T-helper 1 cell treated with Interleukin-12 subunit alpha and Interleukin-12 subunit beta and Interleukin-4 antibody, amounts not matched to agents 30 μg/mL and 1 μg/mL, for 36 hours (primary cell): ENCODE measurements around the gene SSBP3.

Experiments
- H3K27ac Mint-ChIP-seq: one replicate; pipeline ENCODE4 v1.8.0; 2021; ENCODE audit warnings: mild to moderate bottlenecking, mixed read lengths
- H3K27me3 Mint-ChIP-seq: one replicate; pipeline ENCODE4 v1.8.0; 2021; ENCODE audit warnings: low read depth, mixed read lengths
- H3K36me3 Mint-ChIP-seq: one replicate; pipeline ENCODE4 v1.8.0; 2021; ENCODE audit warnings: low read depth, mixed read lengths
- H3K4me1 Mint-ChIP-seq: one replicate; pipeline ENCODE4 v1.8.0; 2021; ENCODE audit warnings: low read depth, mixed read lengths
- H3K4me3 Mint-ChIP-seq: one replicate; pipeline ENCODE4 v1.8.0; 2021; ENCODE audit warnings: mild to moderate bottlenecking, moderate library complexity, mixed read lengths
- H3K9me3 Mint-ChIP-seq: one replicate; pipeline ENCODE4 v1.8.0; 2021; ENCODE audit warnings: mixed read lengths

SSBP3 gene

DNA sequence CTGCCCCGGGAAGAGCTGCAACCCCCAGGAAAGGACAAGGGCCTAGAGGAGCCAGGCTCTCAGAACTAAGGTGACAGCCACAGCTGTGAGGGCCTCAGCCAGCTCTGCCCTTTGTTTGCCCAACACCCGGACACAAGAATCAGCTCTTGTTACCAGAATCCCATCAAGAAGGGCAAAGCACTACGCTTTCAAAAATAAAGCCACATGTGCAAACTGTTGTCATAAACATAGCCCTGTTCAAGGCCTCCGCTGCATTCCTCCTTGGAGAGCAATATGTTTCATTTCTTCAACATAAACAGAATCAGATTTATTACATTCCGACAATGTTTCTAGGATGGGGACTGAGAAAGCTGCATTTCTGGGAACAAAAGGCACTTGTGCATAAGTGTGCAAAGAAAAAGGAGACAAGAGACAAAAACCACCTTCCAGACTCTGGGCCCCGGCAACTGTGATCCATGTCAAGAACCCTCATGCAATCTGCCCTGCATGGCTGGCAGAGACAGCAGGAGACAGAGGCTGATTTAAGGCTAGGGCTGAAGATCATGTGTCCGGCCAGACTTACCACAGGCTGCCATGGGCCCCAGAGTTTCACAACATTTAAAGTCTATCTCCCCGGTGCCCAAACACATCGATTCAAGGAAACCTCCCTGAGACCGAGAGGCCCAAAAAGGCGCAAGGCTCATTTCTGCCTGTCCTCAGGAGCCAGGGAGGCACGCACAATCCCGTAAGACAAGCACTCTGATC is 71.0 kb downstream of the SSBP3 start:
- Mint-ChIP-seq H3K4me1 (peaks cover 25% of the 10 kb centered on the region), H3K36me3 (peaks cover 2% of the 10 kb centered on the region), H3K9me3 (no peaks in the 10 kb centered on the region), H3K27me3 (no peaks in the 10 kb centered on the region), H3K27ac (no peak overlapping the region), H3K4me3 (no peak overlapping the region)

GRCh38 chr1:54332781-54333585 is 73.2 kb downstream of the SSBP3 start:
- Mint-ChIP-seq H3K4me1 (peaks cover 20% of the 10 kb centered on the region), H3K4me3 (no peak overlapping the region), H3K36me3 (peaks cover under 1% of the 10 kb centered on the region), H3K27ac (no peak overlapping the region), H3K9me3 (no peaks in the 10 kb centered on the region), H3K27me3 (no peaks in the 10 kb centered on the region)

DNA sequence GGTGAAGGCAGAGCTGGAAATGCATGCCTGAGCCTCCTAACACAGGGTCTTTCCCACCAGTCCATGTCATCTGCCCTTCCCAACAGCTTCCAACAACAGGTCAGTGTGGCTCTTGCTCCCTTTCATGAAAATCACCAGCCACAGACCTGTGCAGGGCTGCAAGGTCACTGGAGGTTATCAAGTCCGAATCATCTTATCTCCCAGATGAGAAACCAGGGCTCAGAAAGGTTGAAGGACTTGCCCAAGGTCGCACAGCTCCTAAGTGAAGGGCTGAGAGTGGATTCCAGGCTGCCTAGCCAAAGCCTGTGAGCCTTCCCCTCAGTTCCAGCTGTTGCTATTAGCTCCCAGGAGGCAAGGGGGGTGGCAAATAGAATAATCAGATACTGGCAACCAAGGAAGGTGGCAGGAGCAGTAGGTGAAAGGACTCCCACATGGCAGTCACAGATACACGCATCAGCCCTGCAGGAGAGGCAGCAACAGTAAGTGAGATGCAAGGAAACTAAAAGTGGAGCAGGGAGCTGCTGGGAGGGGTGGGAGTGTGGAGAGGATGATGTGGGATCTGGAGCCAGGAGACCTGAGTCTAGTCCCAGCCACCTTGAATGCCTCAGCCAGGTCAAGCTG is 74.2 kb downstream of the SSBP3 start:
- Mint-ChIP-seq H3K27me3 (no peaks in the 10 kb centered on the region), H3K4me1 (peaks cover 23% of the 10 kb centered on the region), H3K9me3 (no peaks in the 10 kb centered on the region), H3K36me3 (peaks cover 4% of the 10 kb centered on the region), H3K4me3 (no peak overlapping the region), H3K27ac (no peak overlapping the region)

DNA sequence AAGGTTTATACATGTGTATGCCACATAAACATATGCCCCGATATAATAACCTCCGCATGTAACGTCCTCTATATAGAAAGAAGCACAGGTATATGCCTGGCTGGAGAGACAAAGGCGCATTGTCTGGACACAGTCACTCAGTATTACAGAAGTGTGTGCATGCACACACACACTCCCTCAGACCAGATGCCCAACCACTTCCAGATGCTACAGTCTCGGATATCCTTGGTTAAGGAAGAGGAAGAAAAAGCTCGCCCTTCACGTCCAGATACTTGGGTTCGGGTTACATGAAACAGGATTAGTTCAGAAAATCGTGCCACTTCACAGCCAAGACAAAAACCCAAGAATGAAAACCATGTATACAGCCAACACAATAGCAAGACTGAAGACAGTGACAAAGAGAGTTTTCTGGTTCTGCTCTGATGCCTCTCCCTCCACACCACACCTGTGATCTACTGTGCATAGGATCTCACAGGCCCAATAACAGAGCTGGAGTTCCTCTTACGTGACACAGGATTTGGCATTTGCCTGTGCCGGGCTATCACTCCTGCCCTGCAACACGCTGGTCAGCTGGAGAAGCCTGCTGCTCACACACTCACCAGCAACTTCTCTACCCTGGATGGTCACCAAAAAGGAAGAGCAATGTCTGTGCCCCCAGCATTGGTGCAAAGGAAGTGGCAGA is 75.0 kb downstream of the SSBP3 start:
- Mint-ChIP-seq H3K27ac (no peak overlapping the region), H3K27me3 (no peaks in the 10 kb centered on the region), H3K36me3 (peaks cover 4% of the 10 kb centered on the region), H3K4me3 (no peak overlapping the region), H3K9me3 (no peaks in the 10 kb centered on the region), H3K4me1 (peaks cover 23% of the 10 kb centered on the region)

DNA sequence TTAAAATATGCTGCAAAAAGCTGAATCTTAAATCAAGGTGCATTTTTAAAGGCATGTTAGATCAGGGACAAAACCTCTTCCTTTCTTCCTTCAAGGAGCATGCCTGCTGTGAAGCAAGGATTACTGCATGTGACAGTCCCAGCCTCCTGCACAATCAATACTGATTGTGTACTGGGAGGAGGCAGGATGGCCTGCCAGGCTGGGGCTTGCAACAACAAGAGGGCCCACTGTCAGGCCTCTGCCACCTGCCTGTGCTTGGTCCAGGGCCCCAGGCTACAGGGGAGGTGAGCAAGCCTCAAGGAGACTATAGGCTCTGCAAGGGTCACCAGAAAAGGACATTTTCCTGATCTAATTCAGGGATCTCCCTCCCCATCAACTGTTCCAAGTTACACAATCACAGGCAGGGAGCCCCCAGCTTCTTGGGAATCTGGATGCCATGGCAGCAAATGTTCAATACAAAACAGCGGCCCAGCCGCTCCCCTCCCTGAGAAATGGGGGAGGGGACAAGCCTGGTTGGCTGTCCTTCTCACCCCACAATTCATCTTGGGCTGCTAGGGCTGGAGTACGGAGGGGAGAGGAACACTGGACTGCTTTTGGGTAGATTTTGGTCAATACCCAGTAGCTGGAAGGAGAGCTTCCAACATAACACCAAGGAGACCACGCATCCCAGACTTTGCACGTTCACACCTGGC is 76.7 kb downstream of the SSBP3 start:
- H3K4me3 Mint-ChIP-seq = no peak overlapping the region
- no peak overlapping the region for H3K27ac Mint-ChIP-seq
- peaks cover 20% of the 10 kb centered on the region for H3K4me1 Mint-ChIP-seq
- H3K27me3 Mint-ChIP-seq = no peaks in the 10 kb centered on the region
- peaks cover 4% of the 10 kb centered on the region for H3K36me3 Mint-ChIP-seq
- no peaks in the 10 kb centered on the region for H3K9me3 Mint-ChIP-seq

GRCh38 chr1:54328066-54328636 is 78.0 kb downstream of the SSBP3 start:
- Mint-ChIP-seq H3K4me1 (peaks cover 20% of the 10 kb centered on the region), H3K4me3 (no peak overlapping the region), H3K27ac (peak overlapping the region; percentile 41), H3K9me3 (no peaks in the 10 kb centered on the region), H3K36me3 (peaks cover 4% of the 10 kb centered on the region), H3K27me3 (no peaks in the 10 kb centered on the region)

DNA sequence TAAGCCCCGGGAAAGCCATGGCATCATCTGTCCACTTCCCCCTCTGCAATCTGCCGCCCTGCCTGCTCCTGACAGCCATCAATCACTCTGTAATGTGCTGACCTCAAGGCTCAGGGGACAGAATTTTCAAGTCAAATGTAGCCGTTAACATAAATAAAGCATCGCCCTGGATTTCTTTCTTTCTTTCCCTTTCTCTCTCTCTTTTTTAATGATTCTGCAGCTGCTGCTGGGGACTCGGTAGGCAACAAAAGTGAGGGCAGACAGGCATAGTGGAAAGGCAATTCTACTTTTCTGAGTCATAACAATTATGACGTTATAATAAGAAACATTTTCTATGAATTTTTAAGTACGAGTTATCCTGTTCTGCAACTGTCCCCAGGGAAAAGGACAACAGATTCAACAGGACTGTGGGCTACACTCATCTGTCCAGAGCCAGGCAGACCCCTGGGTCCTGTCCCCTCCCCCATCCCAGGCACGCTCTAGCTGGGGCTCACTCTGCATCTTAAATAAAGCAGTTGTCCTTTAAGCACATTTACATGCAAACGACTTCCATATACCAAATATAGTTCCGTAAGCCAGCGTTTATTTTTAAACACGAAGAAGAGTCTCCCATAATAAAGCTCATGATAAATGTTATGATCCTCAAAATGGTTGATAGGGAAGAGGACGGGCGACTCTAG is 78.7 kb downstream of the SSBP3 start:
- Mint-ChIP-seq H3K4me3 (no peak overlapping the region), H3K36me3 (peaks cover 4% of the 10 kb centered on the region), H3K27ac (peak overlapping the region; percentile 41), H3K9me3 (no peaks in the 10 kb centered on the region), H3K27me3 (no peaks in the 10 kb centered on the region), H3K4me1 (peaks cover 20% of the 10 kb centered on the region)

DNA sequence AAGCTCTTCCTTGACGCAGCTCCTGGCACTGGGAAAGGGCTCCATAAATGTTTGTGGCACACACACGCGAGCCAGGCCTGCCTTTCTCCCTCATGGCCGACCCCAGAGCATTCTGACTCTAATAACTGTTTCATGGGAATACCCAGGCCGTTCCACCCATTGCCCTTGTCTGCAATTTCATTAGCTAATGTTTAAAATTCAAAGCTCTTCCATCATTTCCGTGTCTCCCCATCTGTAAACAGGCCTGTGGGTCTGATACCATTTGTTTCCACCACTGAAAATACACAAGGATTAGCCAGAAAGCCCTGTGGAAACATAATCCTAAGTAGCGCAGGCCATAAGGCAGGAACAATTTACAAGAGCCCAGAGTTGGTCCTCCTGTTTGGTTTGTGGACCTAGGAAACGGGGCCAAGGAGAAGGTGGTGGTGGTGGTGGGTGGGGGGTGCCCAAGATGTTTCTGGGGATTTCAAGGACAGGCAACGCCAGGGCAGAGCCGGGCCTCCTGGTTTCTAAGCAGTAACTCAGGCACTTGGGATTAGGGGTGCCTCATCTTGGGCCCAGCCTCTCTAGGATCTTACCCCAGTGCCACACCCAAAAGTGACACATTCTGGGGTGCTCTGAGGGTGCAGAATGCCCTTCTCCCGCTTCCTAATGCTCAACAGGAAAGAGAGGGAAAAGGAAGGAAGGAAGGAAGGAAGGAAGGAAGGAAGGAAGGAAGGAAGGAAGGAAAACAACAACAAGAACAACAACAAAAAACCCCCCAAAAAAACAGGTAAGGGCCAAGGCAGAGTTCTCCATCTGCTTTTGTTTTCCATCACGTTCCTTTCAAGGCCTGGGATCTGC is 79.4 kb downstream of the SSBP3 start:
- Mint-ChIP-seq H3K9me3 (no peaks in the 10 kb centered on the region), H3K4me3 (no peak overlapping the region), H3K4me1 (peaks cover 18% of the 10 kb centered on the region), H3K36me3 (peaks cover 4% of the 10 kb centered on the region), H3K27me3 (no peaks in the 10 kb centered on the region), H3K27ac (no peak overlapping the region)

GRCh38 chr1:54325703-54326461 is 80.3 kb downstream of the SSBP3 start:
- Mint-ChIP-seq H3K4me1 (peaks cover 16% of the 10 kb centered on the region), H3K36me3 (peaks cover 5% of the 10 kb centered on the region), H3K27me3 (no peaks in the 10 kb centered on the region), H3K9me3 (no peaks in the 10 kb centered on the region), H3K27ac (no peak overlapping the region), H3K4me3 (no peak overlapping the region)

- Mint-ChIP-seq H3K9me3 (no peaks in the 10 kb centered on the region), H3K27me3 (no peaks in the 10 kb centered on the region), H3K4me1 (peaks cover 20% of the 10 kb centered on the region), H3K36me3 (peaks cover 9% of the 10 kb centered on the region), H3K4me3 (no peak overlapping the region), H3K27ac (no peak overlapping the region)
These were observed 80.9 kb downstream of the SSBP3 start for GRCh38 chr1:54325284-54325683.

GRCh38 chr1:54324251-54325140 is 81.7 kb downstream of the SSBP3 start:
- no peak overlapping the region for H3K27ac Mint-ChIP-seq
- peaks cover 20% of the 10 kb centered on the region for H3K4me1 Mint-ChIP-seq
- H3K4me3 Mint-ChIP-seq = no peak overlapping the region
- H3K36me3 Mint-ChIP-seq = peaks cover 9% of the 10 kb centered on the region
- no peaks in the 10 kb centered on the region for H3K9me3 Mint-ChIP-seq
- no peaks in the 10 kb centered on the region for H3K27me3 Mint-ChIP-seq
